Uterus (tissue), 2 donors: ENCODE data around the gene SLC44A5.

ENCODE experiments used
- CTCF ChIP-seq, 4 experiments: fragments of 200-600 bp in 2 of 4; fragments of 450-650 bp in 2 of 4; sonication (generic) in 2 of 4; IDR thresholded peaks; one replicate each; pipeline ENCODE4 v1.5.1; 2016 to 2019; ENCODE audit warnings: antibody characterized with exemption in 4 of 4, mild to moderate bottlenecking in 2 of 4, moderate library complexity in 1 of 4
- POLR2A ChIP-seq, 2 donors: fragments of 450-650 bp; IDR thresholded peaks; one replicate each; pipeline ENCODE4 v1.6.1; 2016; ENCODE audit warnings: antibody characterized with exemption in 2 of 2, mild to moderate bottlenecking in 1 of 2, moderate library complexity in 1 of 2

DNA sequence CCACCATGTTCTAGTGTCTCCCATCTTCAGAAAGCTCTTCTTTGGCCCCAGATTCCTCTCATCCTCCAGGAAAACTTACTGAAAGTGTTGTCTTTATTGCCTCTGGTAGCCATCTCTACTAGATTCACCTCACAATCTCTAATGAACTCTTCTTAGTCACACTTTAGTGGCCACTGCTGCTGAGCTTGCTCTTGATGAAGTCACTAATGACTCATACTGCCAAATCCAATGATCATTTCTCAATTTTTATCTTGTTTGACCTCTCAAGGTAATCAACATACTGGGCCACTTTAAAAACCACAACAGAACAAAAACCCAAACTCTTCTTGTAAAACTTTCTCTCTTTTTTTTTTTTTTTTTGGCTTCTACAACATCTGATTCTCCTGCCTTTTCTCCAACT is 280.3 kb downstream of the SLC44A5 start:
- TF ChIP-seq CTCF (IDR thresholded peaks at IDR 0.05) (no peak), POLR2A (IDR thresholded peaks at IDR 0.05) (no peak)
